Naive thymus-derived CD8-positive, alpha-beta T cell (primary cell): ENCODE data around the gene PDZD7. TPM values are rescaled to one million over a fixed set of nuclear protein-coding genes. Genes with fewer than 3 reads are reported as not detected.
"Not testable (repeated sequence)": the region's sequence is repeated elsewhere in the genome, so short reads cannot be mapped to it uniquely, and the experiment has no call there.

ENCODE experiments used
- ATAC-seq, 2 donors: fragments of 150-1000 bp; cut with Tn5 transposase in 1 of 2; sonication (Bioruptor Pico), chemical (Tn5 transposase) in 1 of 2; 1 replicate in 1 of 2; 2 replicates in 1 of 2; pipeline ENCODE4 v1.10.0; 2021; ENCODE audit warnings: mild to moderate bottlenecking in 2 of 2, moderate library complexity in 2 of 2
- POLR2A ChIA-PET: fragments of 350-600 bp; sonication (Branson Sonifier 250); formaldehyde crosslinking; loops from one replicate; lab custom pipeline; 2021; ENCODE audit warnings: antibody characterized with exemption; lab: Charles Lee
- DNase-seq, 10 donors: peaks; one replicate each; pipeline versions ENCODE4 v3.0.0 to v3.0.0-alpha.2; 2020 to 2022
- H3K27ac Mint-ChIP-seq, 10 donors: one replicate each; pipeline ENCODE4 v1.8.0; 2020 to 2022; ENCODE audit warnings: mild to moderate bottlenecking in 10 of 10, mixed read lengths in 10 of 10, moderate library complexity in 4 of 10, inconsistent platforms in 1 of 10
- H3K27me3 Mint-ChIP-seq, 5 donors: one replicate each; pipeline ENCODE4 v1.8.0; 2021 to 2022; ENCODE audit warnings: mixed read lengths in 5 of 5
- H3K36me3 Mint-ChIP-seq, 3 donors: one replicate each; pipeline ENCODE4 v1.8.0; 2020 to 2022; ENCODE audit warnings: mixed read lengths in 3 of 3, mild to moderate bottlenecking in 2 of 3, inconsistent platforms in 1 of 3
- H3K4me1 Mint-ChIP-seq, 4 donors: one replicate each; pipeline ENCODE4 v1.8.0; 2021 to 2022; ENCODE audit warnings: mixed read lengths in 4 of 4
- H3K4me3 Mint-ChIP-seq, 10 donors: one replicate each; pipeline ENCODE4 v1.8.0; 2020 to 2022; ENCODE audit warnings: mild to moderate bottlenecking in 10 of 10, mixed read lengths in 10 of 10, moderate library complexity in 6 of 10, inconsistent platforms in 1 of 10
- H3K9me3 Mint-ChIP-seq, 9 donors: one replicate each; pipeline ENCODE4 v1.8.0; 2020 to 2022; ENCODE audit warnings: mixed read lengths in 9 of 9, mild to moderate bottlenecking in 3 of 9, inconsistent platforms in 1 of 9, moderate library complexity in 1 of 9
- polyA plus RNA-seq, 3 donors: library from polyadenylated mRNA; unstranded; fragments of 300-500 nt; fragmentation: Illumina TruSeq; gene quantifications; one replicate each; pipeline ENCODE4 v1.2.3, GENCODE V29; 2021
- total RNA-seq, 8 experiments: library from RNA in 2 of 8; stranded (reverse) in 2 of 8; gene quantifications; one replicate each; pipeline ENCODE4 v1.2.3 and lab custom pipeline; 2021 to 2026

The PDZD7 gene
- total and polyA plus RNA-seq, 5 experiments from 2014 or later = 0.39 to 1.4 (median 1.1) TPM

DNA sequence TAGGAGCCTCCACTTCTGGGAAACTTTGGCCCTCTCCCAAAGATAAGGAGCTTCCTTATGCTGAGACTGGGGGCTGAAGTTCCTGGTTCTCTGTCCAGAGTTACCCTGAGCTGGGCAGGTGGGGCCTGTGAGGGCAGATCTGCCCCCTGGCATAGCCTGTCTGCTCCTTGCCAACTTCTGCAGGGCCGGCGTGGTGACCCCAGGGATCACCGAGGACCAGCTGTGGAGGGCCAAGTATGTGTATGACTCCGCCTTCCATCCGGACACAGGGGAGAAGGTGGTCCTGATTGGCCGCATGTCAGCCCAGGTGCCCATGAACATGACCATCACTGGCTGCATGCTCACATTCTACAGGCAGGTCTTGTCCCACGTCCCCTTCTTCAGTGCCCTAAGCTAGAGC, 4.4 kb upstream of the PDZD7 start:
- H3K4me1 Mint-ChIP-seq = peaks cover 15 to 25% (median 18%) of the 10 kb centered on the region in 4 donors
- POLR2A ChIA-PET = interaction anchor here (1.3 kb wide), 1 partner anchor 26 kb away, joined by 3 read pairs; the partner anchor contains the start of gene KAZALD1
- peaks cover 0 to 38% (median 4%) of the 10 kb centered on the region in 3 donors for H3K36me3 Mint-ChIP-seq
- no peaks in the 10 kb centered on the region for H3K9me3 Mint-ChIP-seq
- H3K4me3 Mint-ChIP-seq = no peak overlapping the region
- no peaks in the 10 kb centered on the region for H3K27me3 Mint-ChIP-seq
- H3K27ac Mint-ChIP-seq = peak overlapping the region in 1 of 10 donors; percentile 62
- DNase-seq (no peak), ATAC-seq (no peak)

GRCh38 chr10:101034404-101034803, 3.5 kb upstream of the PDZD7 start:
- H3K4me3 Mint-ChIP-seq = not testable (repeated sequence)
- peaks cover 0 to 35% (median 4%) of the 10 kb centered on the region in 3 donors for H3K36me3 Mint-ChIP-seq
- POLR2A ChIA-PET = interaction anchor here (0.8 to 1.3 kb wide), 2 partner anchors 8 to 27 kb away, joined by 3 to 4 read pairs; partner anchors contain the start of gene KAZALD1

GRCh38 chr10:101033276-101033675, 2.3 kb upstream of the PDZD7 start:
- POLR2A ChIA-PET = no interaction called here
- no peaks in the 10 kb centered on the region for H3K9me3 Mint-ChIP-seq
- DNase-seq (no peak), ATAC-seq (no peak)
- H3K27ac Mint-ChIP-seq = peak overlapping the region in 7 of 10 donors; percentile 35 to 98 (median 97)
- H3K4me3 Mint-ChIP-seq = peak overlapping the region in 9 of 10 donors; percentile 13 to 99 (median 89)
- peaks cover 15 to 26% (median 19%) of the 10 kb centered on the region in 4 donors for H3K4me1 Mint-ChIP-seq
- H3K36me3 Mint-ChIP-seq = peaks cover 0 to 29% (median 4%) of the 10 kb centered on the region in 3 donors
- peaks cover 0 to 2% (median 0%) of the 10 kb centered on the region in 5 donors for H3K27me3 Mint-ChIP-seq

More at GRCh38 chr10:101034404-101034803, 3.5 kb upstream of the PDZD7 start:
- H3K27me3 Mint-ChIP-seq, H3K27ac Mint-ChIP-seq, ATAC-seq, H3K9me3 Mint-ChIP-seq, DNase-seq: not testable (repeated sequence)
- peaks cover 15 to 26% (median 18%) of the 10 kb centered on the region in 4 donors for H3K4me1 Mint-ChIP-seq

GRCh38 chr10:101032637-101033224, 1.8 kb upstream of the PDZD7 start:
- Mint-ChIP-seq H3K27me3 (peaks cover 0 to 2% (median 0%) of the 10 kb centered on the region in 5 donors), H3K27ac (peak overlapping the region; percentile 81 to 99 (median 97)), H3K9me3 (no peaks in the 10 kb centered on the region), H3K4me3 (peak overlapping the region; percentile 86 to 99 (median 93)), H3K4me1 (peaks cover 15 to 26% (median 19%) of the 10 kb centered on the region in 4 donors), H3K36me3 (peaks cover 0 to 23% (median 4%) of the 10 kb centered on the region in 3 donors)
- POLR2A ChIA-PET = interaction anchor here (0.7 to 3.2 kb wide), 10 partner anchors 9 to 1400 kb away, joined by 3 to 34 read pairs (median 6); partner anchors contain the start of genes LZTS2 and SLF2
- ATAC-seq (peak in 1 of 2 donors; percentile 24), DNase-seq (peak in 2 of 10 donors; percentile 18 to 20)

- H3K4me1 Mint-ChIP-seq = peaks cover 15 to 26% (median 19%) of the 10 kb centered on the region in 4 donors
- ATAC-seq (peak; percentile 56 to 63), DNase-seq (peak; percentile 67 to 91 (median 82))
- peak overlapping the region; percentile 81 to 99 (median 97) for H3K27ac Mint-ChIP-seq
- H3K27me3 Mint-ChIP-seq = peaks cover 0 to 3% (median 0%) of the 10 kb centered on the region in 5 donors
- POLR2A ChIA-PET = interaction anchor here (0.7 to 3.2 kb wide), 14 partner anchors 7 to 1401 kb away, joined by 3 to 34 read pairs (median 6); partner anchors contain the start of genes LZTS2, MRPL43, SLF2 and TWNK
- H3K36me3 Mint-ChIP-seq = peaks cover 0 to 16% (median 0%) of the 10 kb centered on the region in 3 donors
- peak overlapping the region; percentile 86 to 99 (median 93) for H3K4me3 Mint-ChIP-seq
- H3K9me3 Mint-ChIP-seq = no peaks in the 10 kb centered on the region
Observed at GRCh38 chr10:101031796-101032636, 1.1 kb upstream of the PDZD7 start.

DNA sequence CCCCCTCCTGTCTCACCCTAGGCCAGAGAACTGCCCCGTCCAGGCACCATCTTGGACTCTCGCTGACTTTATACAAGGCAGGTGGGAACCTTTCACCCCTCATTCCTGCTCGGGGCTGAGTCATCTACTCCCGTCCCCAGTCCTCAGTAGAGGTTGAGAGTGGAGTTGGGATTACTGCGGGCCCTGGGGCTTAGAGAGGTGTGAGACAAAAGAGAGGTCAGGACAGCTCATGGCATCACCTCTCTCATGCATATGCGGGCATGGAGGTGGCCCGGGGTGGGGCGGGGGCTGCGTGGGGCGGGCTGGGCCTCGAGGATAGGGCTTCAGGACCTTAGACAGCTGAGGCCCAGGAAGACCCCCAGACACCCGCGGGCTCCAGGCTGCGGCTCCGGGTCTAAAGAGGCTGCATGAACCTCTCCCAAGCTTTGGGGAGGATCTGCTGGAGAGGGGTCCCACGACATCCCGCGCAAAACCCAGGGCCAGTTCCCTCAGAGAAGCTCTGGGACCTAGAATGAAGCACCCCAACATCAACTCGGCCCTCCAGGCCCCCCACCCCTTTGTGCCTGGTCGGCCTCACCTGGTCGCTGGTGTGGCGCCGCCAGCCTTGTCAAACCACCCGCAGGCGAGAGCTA, 317 bp downstream of the PDZD7 start:
- Mint-ChIP-seq H3K4me3 (peak overlapping the region; percentile 86 to 99 (median 93)), H3K27ac (peak overlapping the region in 9 of 10 donors; percentile 81 to 99 (median 97)), H3K4me1 (peaks cover 15 to 26% (median 19%) of the 10 kb centered on the region in 4 donors), H3K9me3 (no peaks in the 10 kb centered on the region), H3K27me3 (peaks cover 0 to 3% (median 0%) of the 10 kb centered on the region in 5 donors), H3K36me3 (peaks cover 0 to 4% (median 0%) of the 10 kb centered on the region in 3 donors)
- ATAC-seq (no peak), DNase-seq (no peak)
- POLR2A ChIA-PET = interaction anchor here (0.5 to 3.2 kb wide), 15 partner anchors 9 to 1421 kb away, joined by 3 to 34 read pairs (median 6); partner anchors contain the start of genes KAZALD1, LZTS2, MRPL43 and TWNK

DNA sequence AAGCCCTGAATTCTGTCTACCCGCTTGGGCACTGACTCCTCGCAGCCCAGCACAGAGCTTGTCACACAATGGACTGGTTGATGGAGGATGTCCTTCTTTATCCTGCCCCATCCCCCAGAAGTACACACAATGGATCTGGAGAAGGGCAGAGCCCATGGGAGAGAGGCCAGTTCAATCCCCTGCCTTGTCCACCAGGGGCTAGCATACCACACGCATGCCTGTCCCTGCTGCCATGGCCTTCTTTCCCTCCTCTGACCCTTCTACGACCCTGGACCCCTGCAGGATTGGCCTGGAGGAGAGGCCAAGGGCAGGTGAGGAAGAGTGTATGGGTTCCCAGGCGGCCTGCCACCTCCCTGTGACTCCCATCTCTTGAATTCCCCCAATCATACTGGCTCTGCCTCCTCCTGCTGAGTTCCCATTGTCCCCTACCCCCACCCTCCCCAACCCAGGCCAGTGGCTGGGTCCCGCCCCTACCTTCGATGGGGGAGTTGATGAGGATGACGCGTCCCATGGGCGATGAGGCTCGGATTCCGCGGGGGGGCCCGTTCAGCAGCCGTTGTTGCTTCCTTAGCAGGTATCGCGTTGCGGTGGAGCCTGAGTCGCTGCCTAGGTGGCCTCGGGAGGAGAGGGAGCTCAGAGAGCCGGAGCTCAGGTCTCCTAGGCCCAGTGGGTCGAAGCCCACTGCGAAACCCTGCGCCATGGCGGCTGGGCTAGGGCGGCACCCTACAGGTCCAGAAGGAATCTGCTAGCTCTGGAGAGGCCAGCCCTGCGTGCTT, 1.2 kb downstream of the PDZD7 start:
- Mint-ChIP-seq H3K9me3 (no peaks in the 10 kb centered on the region), H3K27ac (peak overlapping the region in 3 of 10 donors; percentile 8 to 48 (median 38)), H3K27me3 (peaks cover 0 to 3% (median 0%) of the 10 kb centered on the region in 5 donors), H3K4me3 (peak overlapping the region in 4 of 10 donors; percentile 7 to 86 (median 41)), H3K36me3 (no peaks in the 10 kb centered on the region), H3K4me1 (peaks cover 15 to 26% (median 19%) of the 10 kb centered on the region in 4 donors)
- ATAC-seq = no peak
- no peak for DNase-seq
- POLR2A ChIA-PET = interaction anchor here (3.2 kb wide), 1 partner anchor 31 kb away, joined by 34 read pairs; the partner anchor contains the start of gene LZTS2

GRCh38 chr10:101028446-101029337, 2.2 kb downstream of the PDZD7 start:
- H3K4me3 Mint-ChIP-seq = peak overlapping the region in 2 of 10 donors; percentile 29 to 63
- POLR2A ChIA-PET = interaction anchor here (0.8 kb wide), 1 partner anchor 31 kb away, joined by 3 read pairs; no protein-coding TSS in a partner anchor

GRCh38 chr10:101027106-101027720, 3.7 kb downstream of the PDZD7 start:
- ATAC-seq (no peak), DNase-seq (no peak)
- Mint-ChIP-seq H3K4me3 (no peak overlapping the region), H3K36me3 (no peaks in the 10 kb centered on the region), H3K9me3 (no peaks in the 10 kb centered on the region), H3K27ac (no peak overlapping the region), H3K27me3 (peaks cover 0 to 3% (median 2%) of the 10 kb centered on the region in 5 donors), H3K4me1 (peaks cover 5 to 19% (median 8%) of the 10 kb centered on the region in 4 donors)
- POLR2A ChIA-PET = interaction anchor here (0.6 kb wide), 1 partner anchor 13 kb away, joined by 3 read pairs; no protein-coding TSS in a partner anchor

More at GRCh38 chr10:101028446-101029337, 2.2 kb downstream of the PDZD7 start:
- ATAC-seq (no peak), DNase-seq (no peak)
- Mint-ChIP-seq H3K27me3 (peaks cover 0 to 3% (median 0%) of the 10 kb centered on the region in 5 donors), H3K4me1 (peaks cover 15 to 26% (median 18%) of the 10 kb centered on the region in 4 donors), H3K36me3 (no peaks in the 10 kb centered on the region), H3K27ac (peak overlapping the region in 1 of 10 donors; percentile 50), H3K9me3 (no peaks in the 10 kb centered on the region)
